H7 (cell line): ENCODE results near the gene LDLRAD4. TPM values are rescaled to one million over a fixed set of nuclear protein-coding genes. Genes with fewer than 3 reads are reported as not detected.
"Not testable (repeated sequence)": the region's sequence is repeated elsewhere in the genome, so short reads cannot be mapped to it uniquely, and the experiment has no call there.

Source experiments
- DNase-seq: peaks from one replicate; pipeline ENCODE4 v3.0.0; 2012
- H3K27me3 ChIP-seq: 2 replicates; pipeline ENCODE4 v1.6.0; 2011; ENCODE audit warnings: mild to moderate bottlenecking, low read length; ENCODE audit not compliant: control insufficient read depth, insufficient read depth
- H3K36me3 ChIP-seq: replicated peaks from 2 replicates; pipeline ENCODE4 v1.5.1; 2011; ENCODE audit warnings: low read length; ENCODE audit not compliant: control insufficient read depth, insufficient read depth
- H3K4me3 ChIP-seq: 2 replicates; pipeline ENCODE4 v1.5.1; 2011; ENCODE audit warnings: low read depth, mild to moderate bottlenecking, control low read depth, low read length, moderate library complexity; ENCODE audit not compliant: insufficient read depth
- total RNA-seq: library from RNA; depleted of rRNA; stranded (reverse); fragments of >200 nt; shearing (Covaris generic); gene quantifications from 2 replicates; pipeline ENCODE4 v1.2.3, GENCODE V29; 2014

Gene LDLRAD4
- total RNA-seq, 1 experiment from 2014 or later: 21.0 TPM

DNA sequence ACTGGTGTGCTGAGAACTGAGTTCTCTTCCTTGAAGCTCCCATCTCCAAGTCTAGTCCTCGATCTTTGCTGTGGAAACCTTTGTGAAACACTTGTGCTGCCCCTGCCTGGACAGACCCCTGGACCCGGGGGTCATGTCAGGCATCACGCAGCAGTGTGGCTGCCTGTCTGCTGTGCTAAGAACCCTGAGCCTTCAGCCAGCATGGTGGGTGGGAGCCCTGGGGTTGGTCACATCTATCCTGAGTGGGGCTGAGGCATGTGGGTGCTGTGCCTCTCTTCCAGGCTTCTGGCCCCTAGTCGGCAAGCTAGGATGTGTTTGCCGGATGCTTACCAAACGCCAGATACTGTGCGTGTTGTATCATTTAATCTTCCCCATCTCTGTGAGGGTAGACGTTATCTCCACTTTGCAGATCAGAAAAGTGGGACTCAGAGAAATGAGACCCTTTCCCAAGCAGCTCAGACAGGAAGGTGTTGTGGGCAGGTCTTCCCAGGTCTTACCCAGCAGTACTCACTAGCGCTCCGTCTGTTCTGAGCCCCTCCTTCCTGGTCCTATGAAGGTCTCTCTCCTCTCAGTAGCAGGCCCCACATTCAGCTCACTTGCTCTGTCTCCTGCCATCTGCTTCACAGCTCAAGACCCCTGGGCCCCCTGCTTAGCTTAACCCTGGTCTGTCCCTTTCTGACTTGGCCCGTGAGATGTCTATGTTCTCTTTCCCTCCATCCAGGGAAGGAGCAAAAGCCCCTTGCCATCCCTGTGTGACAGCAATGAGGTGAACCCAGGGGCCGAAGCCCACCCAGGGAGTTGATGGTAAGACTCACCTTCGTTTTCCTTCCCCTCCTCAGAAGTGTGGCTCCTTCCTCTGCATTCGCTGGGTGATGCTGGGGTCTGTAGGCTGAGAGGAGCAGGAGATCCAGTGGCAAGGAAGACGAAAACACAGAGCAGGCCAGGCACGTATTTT lies 265.0 kb downstream of the LDLRAD4 start:
- Histone ChIP-seq H3K36me3 (no peaks in the 10 kb centered on the region), H3K27me3 (no peaks in the 10 kb centered on the region), H3K4me3 (no peak overlapping the region)
- no peak for DNase-seq

DNA sequence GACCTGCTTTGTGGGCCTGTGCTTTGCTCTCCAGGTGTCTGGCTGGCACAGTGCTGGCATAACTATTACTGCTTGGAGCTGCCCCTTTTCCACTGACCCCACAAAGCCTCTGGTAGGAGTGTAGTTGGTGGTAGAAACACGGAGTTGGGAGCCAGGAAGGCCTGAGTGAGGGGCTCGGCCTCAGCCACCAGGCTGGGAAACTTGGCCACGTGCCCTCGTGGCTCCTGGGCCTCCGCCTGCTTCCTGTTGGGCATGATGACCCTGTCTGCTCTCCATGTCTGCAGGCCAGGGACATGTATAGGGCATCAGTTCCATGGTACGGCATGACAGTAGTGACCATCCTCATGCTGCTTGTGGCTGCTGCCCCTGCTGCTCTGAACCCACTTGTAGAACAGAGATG lies 266.6 kb downstream of the LDLRAD4 start:
- no peak overlapping the region for H3K4me3 ChIP-seq
- H3K36me3 ChIP-seq: no peaks in the 10 kb centered on the region
- no peak for DNase-seq
- H3K27me3 ChIP-seq: no peaks in the 10 kb centered on the region

DNA sequence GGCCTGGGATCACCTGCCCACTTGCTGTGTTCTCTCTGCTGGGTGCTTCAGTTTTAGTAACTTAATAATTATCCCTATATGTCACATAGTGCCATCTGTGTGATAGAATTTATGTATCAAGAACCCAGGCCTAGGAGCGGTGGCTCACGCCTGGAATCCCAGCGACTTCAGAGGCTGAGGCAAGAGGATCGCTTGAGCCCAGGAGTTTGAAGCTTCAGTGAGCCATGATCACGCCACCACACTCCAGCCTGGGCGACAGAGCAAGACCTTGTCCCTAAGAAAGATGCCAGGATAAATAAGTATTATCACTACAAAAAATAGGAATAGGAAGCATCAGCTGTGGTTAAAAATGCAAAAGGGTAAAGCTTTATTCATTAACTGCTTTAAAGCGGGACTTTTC lies 267.0 kb downstream of the LDLRAD4 start:
- Histone ChIP-seq H3K4me3 (no peak overlapping the region), H3K36me3 (no peaks in the 10 kb centered on the region), H3K27me3 (no peaks in the 10 kb centered on the region)
- no peak for DNase-seq

DNA sequence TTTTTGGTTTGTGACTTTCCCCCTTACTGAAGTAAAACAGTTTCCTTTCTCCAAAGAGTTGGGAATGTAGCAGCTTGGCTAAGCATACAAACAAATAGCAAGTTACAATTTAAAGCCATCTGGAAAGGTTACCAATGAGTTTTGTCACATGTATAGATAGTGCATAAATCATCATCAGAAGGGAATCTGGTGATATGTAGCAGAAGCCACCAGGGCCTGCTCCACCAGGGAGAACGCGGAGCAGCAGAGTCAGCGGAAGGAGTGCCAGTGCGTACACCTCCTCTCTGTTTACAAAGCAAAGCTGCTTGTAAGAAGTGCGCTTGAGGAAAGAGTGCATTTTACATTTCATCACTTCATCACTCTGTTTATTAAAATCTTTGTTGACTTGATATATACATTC lies 267.7 kb downstream of the LDLRAD4 start:
- DNase-seq: no peak
- no peaks in the 10 kb centered on the region for H3K27me3 ChIP-seq
- H3K36me3 ChIP-seq: no peaks in the 10 kb centered on the region
- H3K4me3 ChIP-seq: no peak overlapping the region

DNA sequence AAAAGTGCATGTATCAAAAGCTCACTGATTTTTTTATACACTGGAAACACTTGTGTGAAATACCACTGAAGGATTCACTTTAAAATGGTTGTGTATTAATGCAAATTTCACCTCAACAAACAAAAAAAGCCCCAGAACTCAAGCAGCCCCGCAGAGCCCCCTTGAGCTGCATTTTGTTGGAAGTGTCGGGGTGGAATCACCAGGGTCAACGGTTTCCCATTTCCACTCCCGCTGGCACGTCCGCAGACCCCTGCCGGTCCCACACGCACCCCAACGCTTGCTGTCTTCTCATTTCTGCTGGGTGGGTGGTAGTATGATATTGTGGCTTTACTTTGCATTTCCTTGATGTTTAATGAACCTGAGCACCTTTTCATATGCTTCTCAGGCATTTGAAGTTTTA lies 268.1 kb downstream of the LDLRAD4 start:
- DNase-seq: no peak
- Histone ChIP-seq H3K4me3 (no peak overlapping the region), H3K27me3 (no peaks in the 10 kb centered on the region), H3K36me3 (no peaks in the 10 kb centered on the region)

DNA sequence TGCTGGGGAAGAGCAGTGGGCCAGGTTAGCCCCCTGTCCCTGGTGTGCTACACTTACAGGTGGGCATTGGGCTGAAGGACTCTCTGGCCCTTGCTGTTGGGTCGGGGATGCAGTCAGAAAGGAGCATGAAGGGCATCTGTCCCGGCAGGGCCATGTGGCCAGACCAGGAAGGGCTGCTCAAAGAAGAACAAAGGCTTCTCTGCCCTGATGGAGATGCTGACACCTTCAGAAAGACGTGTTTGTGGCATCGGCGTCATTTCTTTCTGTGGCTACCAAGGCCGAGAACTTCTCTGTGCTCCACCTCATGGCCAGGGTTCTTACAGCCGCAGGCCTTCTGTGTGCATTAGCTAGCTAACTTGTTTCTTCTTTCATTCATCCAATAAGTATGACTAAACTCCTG lies 268.7 kb downstream of the LDLRAD4 start:
- no peak for DNase-seq
- Histone ChIP-seq H3K36me3 (no peaks in the 10 kb centered on the region), H3K27me3 (no peaks in the 10 kb centered on the region), H3K4me3 (no peak overlapping the region)

DNA sequence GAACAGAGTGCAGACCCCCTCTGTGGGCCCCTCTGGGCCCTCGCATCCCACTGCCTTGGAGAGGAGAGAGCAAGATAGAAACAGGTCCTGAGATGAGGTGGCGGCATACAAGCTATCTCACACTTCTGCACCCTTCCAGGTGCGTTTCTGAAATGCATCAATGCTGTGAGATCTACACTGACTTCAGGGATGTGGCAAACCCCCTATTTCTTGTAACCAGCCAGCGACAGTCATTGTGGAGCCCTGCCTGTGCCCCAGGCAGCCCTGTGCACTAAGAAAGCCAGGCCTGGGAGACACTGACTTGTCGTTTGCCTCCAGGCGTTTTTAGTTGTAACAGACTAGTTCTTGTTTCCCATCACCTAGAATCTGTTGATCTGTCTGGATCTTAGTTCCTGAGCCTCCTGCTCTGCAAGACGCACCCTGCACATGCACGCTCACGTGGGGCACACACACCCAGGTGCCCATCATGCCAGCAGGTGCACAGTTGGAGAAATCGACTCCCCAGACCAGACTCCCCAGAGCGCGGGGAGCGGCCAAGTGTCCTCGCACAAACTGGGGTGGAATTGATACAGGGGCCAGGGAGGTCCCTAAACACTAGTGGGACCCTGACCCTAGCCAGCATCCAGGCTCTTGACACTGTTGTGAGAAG lies 269.8 kb downstream of the LDLRAD4 start:
- Histone ChIP-seq H3K27me3 (no peaks in the 10 kb centered on the region), H3K36me3 (no peaks in the 10 kb centered on the region), H3K4me3 (no peak overlapping the region)
- no peak for DNase-seq

DNA sequence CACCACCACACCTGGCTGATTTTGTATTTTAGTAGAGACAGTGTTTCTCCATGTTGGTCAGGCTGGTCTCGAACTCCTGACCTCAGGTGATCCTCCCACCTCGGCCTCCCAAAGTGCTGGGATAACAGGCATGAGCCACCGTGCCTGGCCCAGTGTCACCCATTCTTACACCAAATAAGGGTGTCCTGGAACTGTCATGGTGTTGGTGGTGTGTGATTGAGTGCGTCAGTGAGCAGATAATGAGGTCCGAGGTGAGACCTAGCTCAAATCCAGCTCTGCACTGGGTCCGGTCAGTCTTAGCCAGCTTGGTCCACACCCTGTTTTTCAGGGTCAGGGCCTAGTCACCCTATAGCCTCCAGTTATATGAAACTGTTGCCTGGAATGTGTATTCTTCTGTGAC lies 270.7 kb downstream of the LDLRAD4 start:
- H3K4me3 ChIP-seq, H3K36me3 ChIP-seq, DNase-seq, H3K27me3 ChIP-seq: not testable (repeated sequence)

DNA sequence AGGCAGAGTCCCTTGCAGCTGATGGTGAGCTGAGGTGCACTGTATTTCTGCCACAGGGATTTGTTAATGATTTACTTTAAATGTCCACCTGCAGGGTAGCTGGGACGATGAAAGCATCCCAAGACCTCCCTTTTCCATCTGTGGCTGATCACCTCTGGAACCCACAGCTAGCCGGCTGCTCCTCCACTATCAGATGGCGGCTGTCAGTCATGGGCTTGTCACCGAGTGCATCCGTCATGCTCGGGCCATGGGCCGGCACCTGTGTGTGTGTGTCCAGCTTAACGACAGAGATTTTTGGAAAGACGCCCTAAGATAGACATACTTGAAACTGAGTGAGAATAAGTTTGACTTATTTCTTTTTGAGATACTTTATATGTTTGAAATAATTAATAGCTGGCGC lies 272.6 kb downstream of the LDLRAD4 start:
- no peaks in the 10 kb centered on the region for H3K27me3 ChIP-seq
- no peak for DNase-seq
- H3K4me3 ChIP-seq: no peak overlapping the region
- no peaks in the 10 kb centered on the region for H3K36me3 ChIP-seq

DNA sequence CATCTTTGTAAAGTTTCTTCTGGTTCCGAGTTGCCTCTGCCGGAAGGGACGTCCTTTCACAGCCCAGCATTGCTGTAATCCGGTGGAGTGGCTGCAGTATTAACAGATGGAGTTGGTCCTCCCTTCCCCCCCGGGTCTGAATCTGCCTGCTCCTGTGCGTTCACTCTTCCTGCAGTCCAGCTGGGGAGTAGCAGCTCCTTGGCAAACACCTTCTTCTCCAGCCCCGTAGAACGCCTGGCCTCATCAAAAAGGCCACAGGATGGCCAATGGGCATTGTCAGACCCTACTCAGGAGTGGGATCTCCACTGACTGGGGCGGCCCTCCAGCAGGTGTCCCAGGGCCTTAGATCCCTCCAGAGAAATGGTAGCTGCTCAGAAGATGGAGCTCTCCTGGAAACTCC lies 273.8 kb downstream of the LDLRAD4 start:
- H3K27me3 ChIP-seq: no peaks in the 10 kb centered on the region
- no peak for DNase-seq
- no peaks in the 10 kb centered on the region for H3K36me3 ChIP-seq
- no peak overlapping the region for H3K4me3 ChIP-seq

DNA sequence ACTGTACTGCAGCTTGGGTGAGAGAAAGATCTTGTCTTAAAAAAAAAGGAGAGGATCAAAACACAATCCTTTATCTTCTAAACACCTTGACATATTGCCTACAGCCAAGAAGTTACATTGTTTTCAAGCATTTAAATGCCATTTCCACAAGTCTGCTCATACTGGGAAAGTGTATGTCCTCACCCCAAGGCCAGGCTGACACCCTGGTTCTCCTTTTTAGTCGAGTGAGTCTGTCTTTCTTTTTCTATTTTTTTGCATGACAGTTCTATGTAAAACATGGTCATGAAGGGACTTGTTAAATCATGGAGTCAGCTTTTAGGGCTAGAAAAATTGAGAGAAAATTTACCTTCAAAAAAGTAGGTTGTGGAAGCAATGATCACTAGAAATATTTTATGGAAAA lies 274.5 kb downstream of the LDLRAD4 start:
- Histone ChIP-seq H3K36me3 (no peaks in the 10 kb centered on the region), H3K4me3 (no peak overlapping the region), H3K27me3 (no peaks in the 10 kb centered on the region)
- DNase-seq: no peak

DNA sequence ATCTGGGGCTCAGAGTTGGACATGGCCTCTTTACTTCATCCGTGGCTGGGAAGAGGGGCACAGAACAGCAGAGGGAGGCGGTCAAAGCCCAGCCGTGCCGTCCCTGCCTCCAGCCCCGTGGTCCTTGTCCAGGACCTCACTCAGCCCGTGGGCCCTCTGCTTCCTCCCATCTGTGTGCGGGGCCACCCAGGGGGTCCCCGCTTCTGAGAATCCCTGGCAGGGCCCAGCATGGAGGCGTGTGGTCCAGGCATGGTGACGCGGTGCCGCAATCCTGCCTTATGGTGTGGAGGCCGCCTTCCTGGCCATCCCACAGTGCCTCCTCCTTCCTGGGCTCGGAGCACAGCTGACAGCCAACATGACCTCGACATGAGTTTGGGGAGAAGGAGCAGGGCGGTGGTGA lies 275.2 kb downstream of the LDLRAD4 start:
- H3K27me3 ChIP-seq: no peaks in the 10 kb centered on the region
- no peak for DNase-seq
- H3K36me3 ChIP-seq: no peaks in the 10 kb centered on the region; the same call in 1 of the 2 replicates
- H3K4me3 ChIP-seq: no peak overlapping the region

DNA sequence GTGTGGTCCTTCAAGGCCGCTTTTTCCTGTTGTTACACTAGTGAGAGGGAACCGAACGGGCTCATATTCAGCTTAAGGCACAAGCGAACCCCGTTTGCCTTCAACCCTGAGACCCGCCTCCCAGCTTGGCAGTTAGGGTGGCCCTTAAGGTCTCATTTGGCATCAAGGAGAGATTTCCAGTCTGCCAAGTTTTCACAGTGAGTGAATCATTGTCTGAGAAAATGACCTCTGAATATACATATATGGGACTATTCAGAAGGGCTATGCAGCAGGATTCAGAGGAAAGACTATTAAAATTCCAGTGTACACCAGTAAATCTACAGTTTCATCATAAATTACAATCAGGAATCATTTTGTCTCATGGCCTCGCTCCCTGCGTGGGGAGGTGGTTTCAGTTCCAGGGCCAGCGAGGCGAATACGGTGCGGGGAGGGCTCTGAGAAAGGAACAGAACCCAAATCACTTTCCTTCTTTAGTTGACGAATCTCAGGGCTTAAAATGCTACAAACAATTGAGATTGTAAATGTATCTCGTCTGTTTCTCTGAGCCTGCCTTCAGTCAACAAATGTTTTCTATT lies 276.4 kb downstream of the LDLRAD4 start:
- no peak for DNase-seq
- H3K4me3 ChIP-seq: no peak overlapping the region
- H3K36me3 ChIP-seq: no peaks in the 10 kb centered on the region; the same call in 1 of the 2 replicates
- no peaks in the 10 kb centered on the region for H3K27me3 ChIP-seq

DNA sequence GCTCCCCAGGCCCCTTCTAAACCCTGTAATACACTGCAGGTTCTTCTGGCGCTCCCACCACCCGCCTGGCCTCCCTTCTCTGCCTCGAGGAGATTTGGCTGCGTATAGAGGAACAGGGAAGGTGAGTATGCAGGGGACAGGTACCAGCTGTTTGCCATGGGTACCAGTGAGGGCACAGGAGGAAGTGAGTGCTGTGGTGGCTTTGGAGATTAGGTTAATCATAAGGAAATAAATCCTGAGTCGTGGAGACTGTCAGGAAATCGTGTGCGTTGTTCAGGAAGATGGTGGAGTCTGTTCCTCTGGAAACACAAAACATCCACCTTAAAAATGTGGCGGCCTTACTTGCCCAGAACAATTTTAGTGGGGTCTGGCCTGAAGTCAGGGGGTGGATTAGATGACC lies 277.4 kb downstream of the LDLRAD4 start:
- no peaks in the 10 kb centered on the region for H3K27me3 ChIP-seq
- no peak overlapping the region for H3K4me3 ChIP-seq
- no peak for DNase-seq
- no peaks in the 10 kb centered on the region; the same call in 1 of the 2 replicates for H3K36me3 ChIP-seq
